HFFc6 (cell line): ENCODE measurements around the gene NOLC1. TPM values are rescaled to one million over a fixed set of nuclear protein-coding genes. Genes with fewer than 3 reads are reported as not detected.

Experiments
- DNase-seq: peaks from one replicate; pipeline ENCODE4 v3.0.0-alpha.2; 2018
- H3K27ac Mint-ChIP-seq: 2 replicates; pipeline ENCODE4 v1.8.0; 2020; ENCODE audit warnings: mild to moderate bottlenecking, mixed read lengths
- H3K27me3 Mint-ChIP-seq: 2 replicates; pipeline ENCODE4 v1.8.0; 2021; ENCODE audit warnings: mild to moderate bottlenecking, moderate library complexity, mixed read lengths; ENCODE audit not compliant: insufficient read depth
- H3K36me3 Mint-ChIP-seq: 2 replicates; pipeline ENCODE4 v1.8.0; 2021; ENCODE audit warnings: low read depth, mixed read lengths
- H3K4me1 Mint-ChIP-seq: 2 replicates; pipeline ENCODE4 v1.8.0; 2020; ENCODE audit warnings: low read depth, mixed read lengths
- H3K4me3 Mint-ChIP-seq: 2 replicates; pipeline ENCODE4 v1.8.0; 2020; ENCODE audit warnings: mild to moderate bottlenecking, moderate library complexity, mixed read lengths
- H3K9me3 Mint-ChIP-seq: 2 replicates; pipeline ENCODE4 v1.8.0; 2020; ENCODE audit warnings: mild to moderate bottlenecking, mixed read lengths
- total RNA-seq, 6 experiments: library from RNA; stranded (reverse); fragmentation: NEBNext Ultra II Directional; extraction: Animal tissue kit (Norgen Biotek cat#: 25700); gene quantifications; 2 replicates in 1 of 6; 3 replicates in 5 of 6; pipeline ENCODE4 v1.2.3, GENCODE V29; 2021
- TF ChIP-seq, protein P1 (sequence below): fragments of 200-600 bp; sonication (generic); IDR thresholded peaks from 2 replicates; pipeline ENCODE4 v1.5.0; 2021; ENCODE audit warnings: antibody characterized with exemption, mild to moderate bottlenecking

The NOLC1 gene
- total RNA-seq, 6 experiments from 2014 or later: 47.6 to 62.2 (median 58.4) TPM

DNA sequence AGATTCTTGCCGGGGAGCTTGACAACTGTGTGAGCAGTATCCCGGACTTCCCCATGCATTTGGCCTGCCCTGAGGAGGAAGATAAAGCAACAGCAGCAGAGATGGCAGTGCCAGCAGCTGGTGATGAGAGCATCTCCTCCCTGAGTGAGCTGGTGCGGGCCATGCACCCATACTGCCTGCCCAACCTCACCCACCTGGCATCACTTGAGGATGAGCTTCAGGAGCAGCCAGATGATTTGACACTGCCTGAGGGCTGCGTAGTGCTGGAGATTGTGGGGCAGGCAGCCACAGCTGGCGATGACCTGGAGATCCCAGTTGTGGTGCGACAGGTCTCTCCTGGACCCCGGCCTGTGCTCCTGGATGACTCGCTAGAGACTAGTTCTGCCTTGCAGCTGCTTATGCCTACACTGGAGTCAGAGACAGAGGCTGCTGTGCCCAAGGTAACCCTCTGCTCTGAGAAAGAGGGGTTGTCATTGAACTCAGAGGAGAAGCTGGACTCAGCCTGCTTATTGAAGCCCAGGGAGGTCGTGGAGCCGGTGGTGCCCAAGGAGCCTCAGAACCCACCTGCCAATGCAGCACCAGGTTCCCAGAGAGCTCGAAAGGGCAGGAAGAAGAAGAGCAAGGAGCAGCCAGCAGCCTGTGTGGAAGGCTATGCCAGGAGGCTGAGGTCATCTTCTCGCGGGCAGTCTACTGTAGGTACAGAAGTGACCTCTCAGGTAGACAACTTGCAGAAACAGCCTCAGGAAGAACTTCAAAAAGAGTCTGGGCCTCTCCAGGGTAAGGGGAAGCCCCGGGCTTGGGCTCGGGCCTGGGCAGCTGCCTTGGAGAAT is 12.7 kb upstream of the NOLC1 start:
- Mint-ChIP-seq H3K36me3 (peaks cover 51% of the 10 kb centered on the region), H3K27ac (no peak overlapping the region; the same call in 1 of the 2 replicates), H3K4me1 (peaks cover 29% of the 10 kb centered on the region), H3K27me3 (peaks cover 3% of the 10 kb centered on the region; the same call in 1 of the 2 replicates), H3K9me3 (no peaks in the 10 kb centered on the region), H3K4me3 (no peak overlapping the region)
- DNase-seq: no peak
- TF ChIP-seq, protein P1, sequence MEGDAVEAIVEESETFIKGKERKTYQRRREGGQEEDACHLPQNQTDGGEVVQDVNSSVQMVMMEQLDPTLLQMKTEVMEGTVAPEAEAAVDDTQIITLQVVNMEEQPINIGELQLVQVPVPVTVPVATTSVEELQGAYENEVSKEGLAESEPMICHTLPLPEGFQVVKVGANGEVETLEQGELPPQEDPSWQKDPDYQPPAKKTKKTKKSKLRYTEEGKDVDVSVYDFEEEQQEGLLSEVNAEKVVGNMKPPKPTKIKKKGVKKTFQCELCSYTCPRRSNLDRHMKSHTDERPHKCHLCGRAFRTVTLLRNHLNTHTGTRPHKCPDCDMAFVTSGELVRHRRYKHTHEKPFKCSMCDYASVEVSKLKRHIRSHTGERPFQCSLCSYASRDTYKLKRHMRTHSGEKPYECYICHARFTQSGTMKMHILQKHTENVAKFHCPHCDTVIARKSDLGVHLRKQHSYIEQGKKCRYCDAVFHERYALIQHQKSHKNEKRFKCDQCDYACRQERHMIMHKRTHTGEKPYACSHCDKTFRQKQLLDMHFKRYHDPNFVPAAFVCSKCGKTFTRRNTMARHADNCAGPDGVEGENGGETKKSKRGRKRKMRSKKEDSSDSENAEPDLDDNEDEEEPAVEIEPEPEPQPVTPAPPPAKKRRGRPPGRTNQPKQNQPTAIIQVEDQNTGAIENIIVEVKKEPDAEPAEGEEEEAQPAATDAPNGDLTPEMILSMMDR: no peak

DNA sequence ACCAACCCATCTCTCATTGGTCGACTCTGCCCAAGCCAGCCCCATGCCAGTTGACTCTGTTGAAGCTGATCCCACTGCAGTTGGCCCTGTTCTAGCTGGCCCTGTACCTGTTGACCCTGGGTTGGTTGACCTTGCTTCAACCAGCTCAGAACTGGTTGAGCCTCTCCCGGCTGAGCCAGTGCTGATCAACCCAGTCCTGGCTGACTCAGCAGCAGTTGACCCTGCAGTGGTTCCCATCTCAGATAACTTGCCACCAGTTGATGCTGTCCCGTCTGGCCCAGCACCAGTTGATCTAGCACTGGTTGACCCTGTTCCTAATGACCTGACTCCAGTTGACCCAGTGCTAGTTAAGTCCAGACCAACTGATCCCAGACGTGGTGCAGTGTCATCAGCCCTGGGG is 12.0 kb upstream of the NOLC1 start:
- H3K4me1 Mint-ChIP-seq: peaks cover 22% of the 10 kb centered on the region
- no peaks in the 10 kb centered on the region for H3K9me3 Mint-ChIP-seq
- TF ChIP-seq, protein P1: no peak
- H3K36me3 Mint-ChIP-seq: peaks cover 50% of the 10 kb centered on the region
- DNase-seq: no peak
- H3K27ac Mint-ChIP-seq: no peak overlapping the region
- H3K27me3 Mint-ChIP-seq: peaks cover 3% of the 10 kb centered on the region; the same call in 1 of the 2 replicates
- no peak overlapping the region for H3K4me3 Mint-ChIP-seq

DNA sequence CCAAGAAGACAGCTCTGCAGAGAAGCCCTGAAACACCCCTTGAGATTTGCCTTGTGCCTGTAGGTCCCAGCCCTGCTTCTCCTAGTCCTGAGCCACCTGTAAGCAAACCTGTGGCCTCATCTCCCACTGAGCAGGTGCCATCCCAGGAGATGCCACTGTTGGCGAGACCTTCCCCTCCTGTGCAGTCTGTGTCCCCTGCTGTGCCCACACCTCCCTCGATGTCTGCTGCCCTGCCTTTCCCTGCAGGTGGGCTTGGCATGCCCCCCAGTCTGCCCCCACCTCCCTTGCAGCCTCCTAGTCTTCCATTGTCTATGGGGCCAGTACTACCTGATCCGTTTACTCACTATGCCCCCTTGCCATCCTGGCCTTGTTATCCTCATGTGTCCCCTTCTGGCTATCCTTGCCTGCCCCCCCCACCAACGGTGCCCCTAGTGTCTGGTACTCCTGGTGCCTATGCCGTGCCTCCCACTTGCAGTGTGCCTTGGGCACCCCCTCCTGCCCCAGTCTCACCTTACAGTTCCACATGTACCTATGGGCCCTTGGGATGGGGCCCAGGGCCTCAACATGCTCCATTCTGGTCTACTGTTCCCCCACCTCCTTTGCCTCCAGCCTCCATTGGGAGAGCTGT is 11.2 kb upstream of the NOLC1 start:
- H3K36me3 Mint-ChIP-seq: peaks cover 49% of the 10 kb centered on the region
- peaks cover 14% of the 10 kb centered on the region for H3K4me1 Mint-ChIP-seq
- no peak overlapping the region for H3K4me3 Mint-ChIP-seq
- H3K27ac Mint-ChIP-seq: no peak overlapping the region
- H3K9me3 Mint-ChIP-seq: no peaks in the 10 kb centered on the region
- DNase-seq: no peak
- TF ChIP-seq, protein P1: no peak
- H3K27me3 Mint-ChIP-seq: peaks cover 4% of the 10 kb centered on the region; the same call in 1 of the 2 replicates

DNA sequence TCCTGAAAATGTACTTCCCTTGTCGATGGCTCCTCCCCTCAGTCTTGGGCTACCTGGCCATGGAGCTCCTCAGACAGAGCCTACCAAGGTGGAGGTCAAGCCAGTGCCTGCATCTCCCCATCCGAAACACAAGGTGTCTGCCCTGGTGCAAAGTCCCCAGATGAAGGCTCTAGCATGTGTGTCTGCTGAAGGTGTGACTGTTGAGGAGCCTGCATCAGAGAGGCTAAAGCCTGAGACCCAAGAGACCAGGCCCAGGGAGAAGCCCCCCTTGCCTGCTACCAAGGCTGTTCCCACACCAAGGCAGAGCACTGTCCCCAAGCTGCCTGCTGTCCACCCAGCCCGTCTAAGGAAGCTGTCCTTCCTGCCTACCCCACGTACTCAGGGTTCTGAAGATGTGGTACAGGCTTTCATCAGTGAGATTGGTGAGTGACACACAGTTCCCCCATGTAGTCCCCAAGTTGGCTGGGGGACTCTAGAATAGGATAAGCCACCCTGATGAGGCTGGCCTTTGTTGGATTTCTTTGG is 10.5 kb upstream of the NOLC1 start:
- H3K9me3 Mint-ChIP-seq: no peaks in the 10 kb centered on the region
- H3K4me1 Mint-ChIP-seq: peaks cover 11% of the 10 kb centered on the region
- H3K36me3 Mint-ChIP-seq: peaks cover 52% of the 10 kb centered on the region
- peaks cover 5% of the 10 kb centered on the region; the same call in 1 of the 2 replicates for H3K27me3 Mint-ChIP-seq
- no peak overlapping the region for H3K4me3 Mint-ChIP-seq
- H3K27ac Mint-ChIP-seq: no peak overlapping the region
- TF ChIP-seq, protein P1: no peak
- no peak for DNase-seq

DNA sequence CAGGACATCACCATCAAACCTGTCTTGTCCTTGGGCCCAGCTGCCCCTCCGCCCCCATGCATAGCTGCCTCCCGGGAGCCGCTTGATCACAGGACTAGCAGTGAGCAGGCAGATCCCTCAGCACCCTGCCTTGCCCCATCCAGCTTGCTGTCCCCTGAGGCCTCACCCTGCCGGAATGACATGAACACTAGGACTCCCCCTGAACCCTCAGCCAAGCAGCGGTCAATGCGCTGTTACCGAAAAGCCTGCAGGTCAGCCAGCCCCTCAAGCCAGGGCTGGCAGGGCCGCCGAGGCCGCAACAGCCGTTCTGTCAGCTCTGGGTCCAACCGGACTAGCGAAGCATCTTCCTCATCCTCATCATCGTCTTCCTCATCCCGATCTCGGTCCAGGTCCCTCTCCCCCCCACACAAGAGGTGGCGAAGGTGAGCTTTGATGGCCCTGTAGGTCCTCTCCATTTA is 5.2 kb upstream of the NOLC1 start:
- H3K4me3 Mint-ChIP-seq: no peak overlapping the region
- TF ChIP-seq, protein P1: no peak
- no peaks in the 10 kb centered on the region for H3K9me3 Mint-ChIP-seq
- peak overlapping the region; percentile 56 for H3K27ac Mint-ChIP-seq
- H3K36me3 Mint-ChIP-seq: peaks cover 66% of the 10 kb centered on the region
- DNase-seq: no peak
- H3K4me1 Mint-ChIP-seq: peaks cover 50% of the 10 kb centered on the region
- H3K27me3 Mint-ChIP-seq: peaks cover 3% of the 10 kb centered on the region
